HUDEP-2 (cell line): ENCODE measurements around the gene UBE2M.

Source experiments
- DNase-seq, 76 experiments: peaks; one replicate each; lab custom pipeline; 2025; ENCODE audit not compliant: unreplicated experiment in 76 of 76; lab: John Stamatoyannopoulos, UW

UBE2M gene

GRCh38 chr19:58513694-58514563, 44.5 kb downstream of the UBE2M start:
- peak in 75 of 76 experiments; percentile 73 to 99 (median 96) for DNase-seq

GRCh38 chr19:58513213-58513693, 45.2 kb downstream of the UBE2M start:
- DNase-seq: peak in 1 of 76 experiments; percentile 50

DNA sequence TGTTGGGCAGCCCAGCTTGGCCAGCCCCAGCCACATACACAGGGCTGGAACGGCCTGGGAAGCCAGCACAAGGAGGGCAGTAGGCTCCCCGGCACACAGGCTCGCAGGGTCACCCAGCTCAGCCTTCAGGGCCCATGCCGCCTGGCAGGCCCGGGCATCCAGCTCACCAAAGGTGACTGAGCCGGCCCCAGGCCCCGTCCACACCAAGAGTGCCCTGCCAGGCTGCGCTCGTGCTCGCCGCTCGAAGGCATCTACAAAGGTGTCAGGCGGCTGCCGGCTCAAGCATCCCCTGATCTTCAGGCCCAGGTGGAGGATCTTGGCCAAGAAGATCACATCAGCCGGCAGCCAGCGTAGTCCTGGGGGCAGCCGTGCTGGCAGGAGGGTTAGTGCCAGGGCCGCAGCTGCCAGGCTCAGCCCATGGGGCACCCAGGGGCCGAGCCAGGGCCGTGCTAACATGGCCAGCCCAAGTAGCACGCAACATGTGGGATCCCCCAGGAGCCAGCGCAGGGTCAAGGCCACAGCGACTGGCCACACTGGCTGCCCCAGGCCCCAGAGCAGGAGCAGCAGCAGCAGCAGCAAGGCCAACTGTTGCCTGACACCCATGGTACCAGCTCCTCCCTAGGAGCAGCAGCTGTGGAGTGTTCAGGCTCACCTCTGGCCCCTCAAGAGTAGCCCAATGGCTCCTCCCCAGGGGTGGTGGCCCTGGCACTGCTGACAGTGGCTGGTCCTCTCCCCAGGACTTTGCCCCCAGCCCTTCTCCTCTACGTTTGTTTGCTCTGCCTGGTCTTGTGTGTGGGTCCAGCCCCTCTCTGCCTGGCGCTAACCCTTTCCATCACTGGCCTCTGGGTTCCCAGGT, 46.8 kb downstream of the UBE2M start, which contains the start of gene SLC27A5:
TSS of gene SLC27A5 (minus strand) at position 640 of the 856 bp plus-strand sequence. CDS start at position 603, 37 bp downstream.
- DNase-seq: no peak

GRCh38 chr19:58510084-58510862, 48.1 kb downstream of the UBE2M start:
- no peak for DNase-seq

DNA sequence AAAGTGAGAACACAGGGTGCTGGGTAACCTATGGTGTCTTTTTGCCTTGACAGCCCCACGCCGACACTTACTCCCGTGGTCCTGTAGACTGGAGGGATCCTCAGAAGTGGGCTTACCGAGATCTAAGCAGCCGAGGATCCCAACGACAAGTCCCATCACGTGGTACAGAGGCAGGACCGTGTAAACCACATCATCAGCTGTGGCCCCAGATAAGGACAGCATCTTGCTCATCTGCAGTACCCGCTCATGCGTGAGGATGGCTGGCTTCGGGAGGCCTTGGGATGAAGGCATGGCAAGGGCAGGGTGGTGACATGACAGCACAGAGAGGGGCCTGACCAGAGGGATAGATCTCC, 48.7 kb downstream of the UBE2M start:
- DNase-seq: peak in 74 of 76 experiments; percentile 32 to 93 (median 80)

DNA sequence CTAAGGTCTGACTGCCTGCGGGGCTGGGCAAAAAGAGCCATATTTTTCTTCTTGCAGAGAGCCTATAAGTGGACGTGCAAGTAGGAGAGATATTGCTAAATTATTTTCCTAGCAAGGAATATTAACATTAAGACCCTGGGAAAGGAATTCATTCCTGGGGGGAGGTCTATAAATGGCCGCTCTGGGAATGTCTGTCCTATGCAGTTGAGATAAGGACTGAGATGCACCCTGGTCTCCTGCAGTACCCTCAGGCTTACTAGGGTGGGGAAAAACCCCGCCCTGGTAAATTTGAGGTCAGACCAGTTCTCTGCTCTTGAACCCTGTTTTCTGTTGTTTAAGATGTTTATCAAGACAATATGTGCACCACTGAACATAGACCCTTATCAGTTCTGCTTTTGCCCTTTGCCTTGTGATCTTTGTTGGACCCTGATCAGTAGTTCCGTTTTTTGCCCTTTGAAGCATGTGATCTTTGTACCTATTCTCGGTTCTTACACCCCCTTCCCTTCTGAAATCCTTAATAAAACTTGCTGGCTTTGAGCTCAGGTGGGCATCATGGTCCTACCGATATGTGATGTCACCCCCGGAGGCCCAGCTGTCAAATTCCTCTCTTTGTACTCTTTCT, 50.7 kb downstream of the UBE2M start:
- peak in 5 of 76 experiments; percentile 14 to 43 (median 20) for DNase-seq
